Activated T-cell treated with anti-CD3 and anti-CD28 coated beads, Interleukin-2, amount 50 U/mL, for 72 hours (primary cell): Measurements from ENCODE around the gene TBPL1. TPM values are rescaled to one million over a fixed set of nuclear protein-coding genes. Genes with fewer than 3 reads are reported as not detected.
A peak's percentile ranks its signal among the peaks of the same experiment; 100 is the strongest.
"Not testable (repeated sequence)": the region's sequence is repeated elsewhere in the genome, so short reads cannot be mapped to it uniquely, and the experiment has no call there.

Experiments used
- ATAC-seq, 2 donors: fragments of 150-1000 bp; cut with Tn5 transposase; replicated peaks in 1 of 2; 2 replicates each; pipeline ENCODE4 v1.10.0; 2021; ENCODE audit warnings: moderate library complexity in 2 of 2, mild to moderate bottlenecking in 1 of 2
- DNase-seq, 2 donors: peaks; one replicate each; pipeline ENCODE4 v3.0.0; 2021 to 2022; ENCODE audit warnings: mixed read lengths in 1 of 2
- H3K27ac Mint-ChIP-seq: one replicate; pipeline ENCODE4 v1.8.0; 2022; ENCODE audit warnings: mild to moderate bottlenecking, moderate library complexity, mixed read lengths
- H3K27me3 Mint-ChIP-seq: one replicate; pipeline ENCODE4 v1.8.0; 2022; ENCODE audit warnings: low read depth, mixed read lengths
- H3K36me3 Mint-ChIP-seq, 2 donors: one replicate each; pipeline ENCODE4 v1.8.0; 2022; ENCODE audit warnings: mixed read lengths in 2 of 2, mild to moderate bottlenecking in 1 of 2; ENCODE audit not compliant: insufficient read depth in 2 of 2
- H3K4me1 Mint-ChIP-seq: one replicate; pipeline ENCODE4 v1.8.0; 2022; ENCODE audit warnings: low read depth, mixed read lengths
- H3K4me3 Mint-ChIP-seq, 2 donors: one replicate each; pipeline ENCODE4 v1.8.0; 2022; ENCODE audit warnings: mild to moderate bottlenecking in 2 of 2, mixed read lengths in 2 of 2, moderate library complexity in 2 of 2
- H3K9me3 Mint-ChIP-seq, 2 donors: one replicate each; pipeline ENCODE4 v1.8.0; 2022; ENCODE audit warnings: mixed read lengths in 2 of 2
- total RNA-seq, 2 donors: library from RNA; stranded (reverse); gene quantifications; one replicate each; pipeline ENCODE4 v1.2.3, GENCODE V29; 2022

TBPL1 gene
- total RNA-seq, 2 donors from 2014 or later = 32.9 to 34.7 TPM

GRCh38 chr6:133956416-133957049 is 3.5 kb downstream of the TBPL1 start:
- Mint-ChIP-seq H3K27ac (peak overlapping the region; percentile 80), H3K9me3 (no peaks in the 10 kb centered on the region), H3K27me3 (no peaks in the 10 kb centered on the region), H3K4me3 (peak overlapping the region in 1 of 2 donors; percentile 15), H3K4me1 (peaks cover 63% of the 10 kb centered on the region), H3K36me3 (peaks cover 4% of the 10 kb centered on the region in 2 donors)
- no peak for ATAC-seq
- DNase-seq = no peak

GRCh38 chr6:133957227-133957626 is 4.2 kb downstream of the TBPL1 start:
- Mint-ChIP-seq H3K27ac (peak overlapping the region; percentile 80), H3K4me3 (peak overlapping the region in 1 of 2 donors; percentile 15), H3K4me1 (peaks cover 67% of the 10 kb centered on the region), H3K27me3 (no peaks in the 10 kb centered on the region), H3K9me3 (no peaks in the 10 kb centered on the region), H3K36me3 (peaks cover 3% of the 10 kb centered on the region in 2 donors)
- no peak for DNase-seq
- no peak for ATAC-seq

- Mint-ChIP-seq H3K9me3 (no peaks in the 10 kb centered on the region), H3K36me3 (peaks cover 0 to 3% of the 10 kb centered on the region in 2 donors), H3K4me3 (peak overlapping the region in 1 of 2 donors; percentile 25), H3K27ac (no peak overlapping the region), H3K27me3 (no peaks in the 10 kb centered on the region), H3K4me1 (peaks cover 73% of the 10 kb centered on the region)
- ATAC-seq = no peak
- DNase-seq = no peak
Measured at GRCh38 chr6:133957780-133958242, 4.8 kb downstream of the TBPL1 start.

GRCh38 chr6:133958791-133959190 is 5.8 kb downstream of the TBPL1 start:
- H3K9me3 Mint-ChIP-seq = no peaks in the 10 kb centered on the region
- DNase-seq (no peak), ATAC-seq (no peak)
- H3K27ac Mint-ChIP-seq = no peak overlapping the region
- H3K4me3 Mint-ChIP-seq = no peak overlapping the region
- H3K27me3 Mint-ChIP-seq = no peaks in the 10 kb centered on the region
- peaks cover 0 to 3% of the 10 kb centered on the region in 2 donors for H3K36me3 Mint-ChIP-seq
- peaks cover 74% of the 10 kb centered on the region for H3K4me1 Mint-ChIP-seq

- Mint-ChIP-seq H3K4me1 (peaks cover 74% of the 10 kb centered on the region), H3K9me3 (no peaks in the 10 kb centered on the region), H3K27ac (no peak overlapping the region), H3K4me3 (no peak overlapping the region), H3K27me3 (no peaks in the 10 kb centered on the region), H3K36me3 (no peaks in the 10 kb centered on the region)
- DNase-seq = no peak
- ATAC-seq = no peak
Measured at GRCh38 chr6:133959667-133960368, 6.8 kb downstream of the TBPL1 start.

- H3K36me3 Mint-ChIP-seq = no peaks in the 10 kb centered on the region
- H3K9me3 Mint-ChIP-seq = no peaks in the 10 kb centered on the region
- H3K27ac Mint-ChIP-seq = no peak overlapping the region
- DNase-seq (no peak), ATAC-seq (no peak)
- H3K4me1 Mint-ChIP-seq = peaks cover 70% of the 10 kb centered on the region
- no peak overlapping the region for H3K4me3 Mint-ChIP-seq
- no peaks in the 10 kb centered on the region for H3K27me3 Mint-ChIP-seq
Measured at GRCh38 chr6:133961831-133962230, 8.8 kb downstream of the TBPL1 start.

- H3K9me3 Mint-ChIP-seq = no peaks in the 10 kb centered on the region
- H3K4me1 Mint-ChIP-seq = peaks cover 69% of the 10 kb centered on the region
- no peak for DNase-seq
- no peak overlapping the region for H3K4me3 Mint-ChIP-seq
- H3K36me3 Mint-ChIP-seq = no peaks in the 10 kb centered on the region
- H3K27me3 Mint-ChIP-seq = no peaks in the 10 kb centered on the region
- peak; percentile 94 to 96 for ATAC-seq
- peak overlapping the region; percentile 51 for H3K27ac Mint-ChIP-seq
Measured at GRCh38 chr6:133964052-133964451, 11.0 kb downstream of the TBPL1 start.

- no peaks in the 10 kb centered on the region for H3K27me3 Mint-ChIP-seq
- no peak overlapping the region for H3K27ac Mint-ChIP-seq
- no peaks in the 10 kb centered on the region for H3K9me3 Mint-ChIP-seq
- no peaks in the 10 kb centered on the region for H3K36me3 Mint-ChIP-seq
- H3K4me1 Mint-ChIP-seq = peaks cover 69% of the 10 kb centered on the region
- DNase-seq = no peak
- ATAC-seq = no peak
- no peak overlapping the region for H3K4me3 Mint-ChIP-seq
Measured at GRCh38 chr6:133964702-133965101, 11.7 kb downstream of the TBPL1 start.

GRCh38 chr6:133965817-133966360 is 12.9 kb downstream of the TBPL1 start:
- peaks cover 65% of the 10 kb centered on the region for H3K4me1 Mint-ChIP-seq
- H3K4me3 Mint-ChIP-seq = no peak overlapping the region
- DNase-seq (no peak), ATAC-seq (no peak)
- no peaks in the 10 kb centered on the region for H3K36me3 Mint-ChIP-seq
- H3K27me3 Mint-ChIP-seq = no peaks in the 10 kb centered on the region
- no peak overlapping the region for H3K27ac Mint-ChIP-seq
- no peaks in the 10 kb centered on the region for H3K9me3 Mint-ChIP-seq

GRCh38 chr6:133966654-133967329 is 13.8 kb downstream of the TBPL1 start:
- DNase-seq (no peak), ATAC-seq (no peak)
- Mint-ChIP-seq H3K4me1 (peaks cover 62% of the 10 kb centered on the region), H3K27ac (no peak overlapping the region), H3K9me3 (no peaks in the 10 kb centered on the region), H3K4me3 (no peak overlapping the region), H3K36me3 (no peaks in the 10 kb centered on the region), H3K27me3 (no peaks in the 10 kb centered on the region)

- H3K9me3 Mint-ChIP-seq = no peaks in the 10 kb centered on the region
- no peak overlapping the region for H3K27ac Mint-ChIP-seq
- no peak overlapping the region for H3K4me3 Mint-ChIP-seq
- DNase-seq (no peak), ATAC-seq (no peak)
- no peaks in the 10 kb centered on the region for H3K27me3 Mint-ChIP-seq
- peaks cover 56% of the 10 kb centered on the region for H3K4me1 Mint-ChIP-seq
- no peaks in the 10 kb centered on the region for H3K36me3 Mint-ChIP-seq
Measured at GRCh38 chr6:133967347-133967746, 14.3 kb downstream of the TBPL1 start.

GRCh38 chr6:133967835-133968234 is 14.8 kb downstream of the TBPL1 start:
- H3K36me3 Mint-ChIP-seq, ATAC-seq, DNase-seq, H3K9me3 Mint-ChIP-seq, H3K27ac Mint-ChIP-seq, H3K27me3 Mint-ChIP-seq, H3K4me3 Mint-ChIP-seq: not testable (repeated sequence)
- peaks cover 54% of the 10 kb centered on the region for H3K4me1 Mint-ChIP-seq

GRCh38 chr6:133969285-133969920 is 16.4 kb downstream of the TBPL1 start:
- Mint-ChIP-seq H3K27ac (no peak overlapping the region), H3K9me3 (no peaks in the 10 kb centered on the region), H3K27me3 (no peaks in the 10 kb centered on the region), H3K4me1 (peaks cover 54% of the 10 kb centered on the region), H3K36me3 (no peaks in the 10 kb centered on the region), H3K4me3 (peak overlapping the region in 1 of 2 donors; percentile 60)
- DNase-seq (no peak), ATAC-seq (peak in 1 of 2 donors; percentile 36)
